RWPE1 (cell line): ENCODE results near the gene PRLR.

Source experiments
- CTCF ChIA-PET: fragments of 350-600 bp; sonication (Branson Sonifier 250); formaldehyde crosslinking; extraction: SDS; loops from one replicate; lab custom pipeline; 2021; lab: Yijun Ruan, JAX
- POLR2A ChIA-PET: fragments of 400-600 bp; formaldehyde crosslinking; extraction: SDS; loops from one replicate; lab custom pipeline; 2020; ENCODE audit warnings: antibody characterized with exemption; ENCODE audit not compliant: low non-redundant PET; lab: Yijun Ruan, JAX
- DNase-seq: peaks from one replicate; pipeline ENCODE4 v3.0.0; 2012; ENCODE audit warnings: low spot score
- H3K27ac ChIP-seq: fragments of 450-650 bp; 2 replicates; pipeline ENCODE4 v1.5.1; 2017
- TF ChIP-seq, protein P1 (sequence below): fragments of 450-650 bp; conservative IDR thresholded peaks from 2 replicates; pipeline ENCODE4 v1.5.1; 2017; ENCODE audit warnings: low read depth, mild to moderate bottlenecking

The PRLR gene

DNA sequence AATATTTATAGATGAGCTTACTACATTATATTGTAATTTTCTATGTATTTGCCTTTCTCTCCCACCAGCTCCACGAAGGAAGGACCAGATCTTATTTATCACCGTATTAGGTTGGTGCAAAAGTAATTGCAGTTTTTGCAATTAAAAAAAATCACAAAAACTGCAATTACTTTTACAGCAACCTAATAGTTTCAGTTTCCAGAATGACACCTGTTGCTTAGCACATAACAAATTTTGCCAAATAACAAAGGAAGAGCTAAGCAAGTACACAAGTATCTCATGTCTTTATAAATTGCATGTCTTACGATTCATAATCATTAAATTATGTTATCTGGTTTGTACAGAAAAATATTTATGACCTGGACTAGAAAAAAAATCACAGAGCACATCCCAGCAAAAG, 228.4 kb downstream of the PRLR start:
- ChIA-PET CTCF (interaction anchor here (0.7 to 1.5 kb wide), 2 partner anchors 29 to 138 kb away, joined by 3 read pairs; no protein-coding TSS in a partner anchor), POLR2A (no interaction called here)
- DNase-seq = no peak
- TF ChIP-seq, protein P1, sequence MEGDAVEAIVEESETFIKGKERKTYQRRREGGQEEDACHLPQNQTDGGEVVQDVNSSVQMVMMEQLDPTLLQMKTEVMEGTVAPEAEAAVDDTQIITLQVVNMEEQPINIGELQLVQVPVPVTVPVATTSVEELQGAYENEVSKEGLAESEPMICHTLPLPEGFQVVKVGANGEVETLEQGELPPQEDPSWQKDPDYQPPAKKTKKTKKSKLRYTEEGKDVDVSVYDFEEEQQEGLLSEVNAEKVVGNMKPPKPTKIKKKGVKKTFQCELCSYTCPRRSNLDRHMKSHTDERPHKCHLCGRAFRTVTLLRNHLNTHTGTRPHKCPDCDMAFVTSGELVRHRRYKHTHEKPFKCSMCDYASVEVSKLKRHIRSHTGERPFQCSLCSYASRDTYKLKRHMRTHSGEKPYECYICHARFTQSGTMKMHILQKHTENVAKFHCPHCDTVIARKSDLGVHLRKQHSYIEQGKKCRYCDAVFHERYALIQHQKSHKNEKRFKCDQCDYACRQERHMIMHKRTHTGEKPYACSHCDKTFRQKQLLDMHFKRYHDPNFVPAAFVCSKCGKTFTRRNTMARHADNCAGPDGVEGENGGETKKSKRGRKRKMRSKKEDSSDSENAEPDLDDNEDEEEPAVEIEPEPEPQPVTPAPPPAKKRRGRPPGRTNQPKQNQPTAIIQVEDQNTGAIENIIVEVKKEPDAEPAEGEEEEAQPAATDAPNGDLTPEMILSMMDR = no peak
- H3K27ac ChIP-seq = no peak overlapping the region
